HG02852 (cell line): ENCODE data around the gene TMED3.
"Not testable (repeated sequence)": the region's sequence is repeated elsewhere in the genome, so short reads cannot be mapped to it uniquely, and the experiment has no call there.

Source experiments
- ATAC-seq: cut with Tn5 transposase; IDR thresholded peaks from one replicate; pipeline ENCODE4 v1.9.1; 2021; ENCODE audit warnings: mild to moderate bottlenecking, moderate library complexity; ENCODE audit not compliant: unreplicated experiment

TMED3 gene

GRCh38 chr15:79315623-79316328, 4.9 kb downstream of the TMED3 start:
- ATAC-seq: no peak

- no peak for ATAC-seq
Measured at GRCh38 chr15:79316864-79317263, 6.0 kb downstream of the TMED3 start.

GRCh38 chr15:79319973-79320372, 9.1 kb downstream of the TMED3 start:
- not testable (repeated sequence) for ATAC-seq

- ATAC-seq: no peak
Measured at GRCh38 chr15:79321876-79322275, 11.0 kb downstream of the TMED3 start.

GRCh38 chr15:79322306-79322705, 11.4 kb downstream of the TMED3 start:
- no peak for ATAC-seq

GRCh38 chr15:79322945-79323344, 12.0 kb downstream of the TMED3 start:
- no peak for ATAC-seq

- ATAC-seq: no peak
Measured at GRCh38 chr15:79329171-79329611, 18.3 kb downstream of the TMED3 start.

GRCh38 chr15:79332824-79333510, 22.1 kb downstream of the TMED3 start:
- ATAC-seq: no peak

GRCh38 chr15:79337591-79337990, 26.7 kb downstream of the TMED3 start:
- no peak for ATAC-seq

- no peak for ATAC-seq
Measured at GRCh38 chr15:79339588-79340314, 28.8 kb downstream of the TMED3 start.

- no peak for ATAC-seq
Measured at GRCh38 chr15:79340315-79340602, 29.3 kb downstream of the TMED3 start.

GRCh38 chr15:79341396-79341795, 30.5 kb downstream of the TMED3 start:
- no peak for ATAC-seq

- ATAC-seq: no peak
Measured at GRCh38 chr15:79349525-79349924, 38.6 kb downstream of the TMED3 start.

GRCh38 chr15:79352206-79352605, 41.3 kb downstream of the TMED3 start:
- no peak for ATAC-seq

GRCh38 chr15:79357566-79357965, 46.7 kb downstream of the TMED3 start:
- ATAC-seq: no peak

GRCh38 chr15:79358069-79358468, 47.2 kb downstream of the TMED3 start:
- no peak for ATAC-seq

GRCh38 chr15:79364571-79365240, 53.8 kb downstream of the TMED3 start:
- ATAC-seq: no peak

- ATAC-seq: no peak
Measured at GRCh38 chr15:79365765-79366164, 54.9 kb downstream of the TMED3 start.

- ATAC-seq: no peak
Measured at GRCh38 chr15:79366691-79367090, 55.8 kb downstream of the TMED3 start.

GRCh38 chr15:79370716-79371115, 59.8 kb downstream of the TMED3 start:
- no peak for ATAC-seq

GRCh38 chr15:79371591-79371990, 60.7 kb downstream of the TMED3 start:
- ATAC-seq: no peak
